Endodermal cell (in vitro differentiated cells): ENCODE measurements around the gene ZNF75A. TPM values are rescaled to one million over a fixed set of nuclear protein-coding genes. Genes with fewer than 3 reads are reported as not detected.
A peak's percentile ranks its signal among the peaks of the same experiment; 100 is the strongest.

Experiments
- DNase-seq: peaks from one replicate; pipeline ENCODE4 v3.0.0-alpha.2; 2017
- H3K27ac ChIP-seq: 2 replicates; pipeline ENCODE4 v1.5.1; 2013; ENCODE audit warnings: mild to moderate bottlenecking, low read depth, low read length, moderate library complexity
- H3K27me3 ChIP-seq: 2 replicates; pipeline ENCODE4 v1.6.1; 2013; ENCODE audit warnings: mild to moderate bottlenecking, low read length, moderate library complexity; ENCODE audit not compliant: insufficient read depth, control insufficient read depth, poor library complexity, severe bottlenecking
- H3K36me3 ChIP-seq: 2 replicates; pipeline ENCODE4 v1.7.0; 2013; ENCODE audit warnings: mild to moderate bottlenecking, low read length, moderate library complexity; ENCODE audit not compliant: control insufficient read depth, insufficient read depth
- H3K4me1 ChIP-seq: one replicate; pipeline ENCODE4 v1.7.0; 2013; ENCODE audit warnings: low read length; ENCODE audit not compliant: control insufficient read depth, insufficient read depth
- H3K4me3 ChIP-seq: 2 replicates; pipeline ENCODE4 v1.5.1; 2013; ENCODE audit warnings: mild to moderate bottlenecking, low read length, moderate library complexity
- H3K9ac ChIP-seq: 2 replicates; pipeline ENCODE4 v1.6.1; 2013; ENCODE audit warnings: mild to moderate bottlenecking, low read length, moderate library complexity; ENCODE audit not compliant: poor library complexity, severe bottlenecking; ENCODE audit errors: extremely low read depth
- H3K9me3 ChIP-seq: 2 replicates; pipeline ENCODE4 v1.6.1; 2013; ENCODE audit warnings: mild to moderate bottlenecking, low read length, moderate library complexity; ENCODE audit not compliant: control insufficient read depth
- H3K27ac Mint-ChIP-seq: 2 replicates; pipeline ENCODE4 v1.8.0; 2020; ENCODE audit warnings: mixed read lengths
- H3K27me3 Mint-ChIP-seq: 2 replicates; pipeline ENCODE4 v1.8.0; 2021; ENCODE audit warnings: mild to moderate bottlenecking, mixed read lengths; ENCODE audit not compliant: insufficient read depth
- H3K36me3 Mint-ChIP-seq: 2 replicates; pipeline ENCODE4 v1.8.0; 2020; ENCODE audit warnings: low read depth, mixed read lengths
- H3K4me1 Mint-ChIP-seq: 2 replicates; pipeline ENCODE4 v1.8.0; 2020; ENCODE audit warnings: mixed read lengths
- H3K4me3 Mint-ChIP-seq: 2 replicates; pipeline ENCODE4 v1.8.0; 2020; ENCODE audit warnings: mild to moderate bottlenecking, moderate library complexity, mixed read lengths
- H3K9me3 Mint-ChIP-seq: 2 replicates; pipeline ENCODE4 v1.8.0; 2020; ENCODE audit warnings: mild to moderate bottlenecking, mixed read lengths
- CTCF ChIP-seq: fragments of 200-600 bp; sonication (generic); conservative IDR thresholded peaks from 2 replicates; pipeline ENCODE4 v1.5.0; 2021; ENCODE audit warnings: antibody characterized with exemption, mild to moderate bottlenecking
- WGBS, 2 experiments: methylation state at CpG; one replicate each; pipeline versions ENCODE4 v1.1.5 to v1.1.7; 2013; ENCODE audit warnings: missing lambda C conversion rate in 2 of 2, mixed read lengths in 1 of 2; ENCODE audit not compliant: insufficient coverage in 1 of 2, insufficient read length in 1 of 2; 5-methylcytosine and 5-hydroxymethylcytosine counted together
- total RNA-seq, 2 donors: library from RNA; stranded (reverse); fragmentation: NEBNext Ultra II Directional in 1 of 2; extraction: Animal tissue kit (Norgen Biotek cat#: 25700) in 1 of 2; gene quantifications; 2 replicates in 1 of 2; 3 replicates in 1 of 2; pipeline ENCODE4 v1.2.1, GENCODE V29; 2021

Gene ZNF75A
- total RNA-seq, 2 donors from 2014 or later, result 23.0 to 44.0 TPM

GRCh38 chr16:3256866-3257465 is 48.3 kb upstream of the ZNF75A start:
- no peak overlapping the region for H3K4me3 Mint-ChIP-seq
- no peaks in the 10 kb centered on the region for H3K36me3 Mint-ChIP-seq
- H3K4me1 Mint-ChIP-seq, result no peaks in the 10 kb centered on the region
- H3K9ac ChIP-seq, result no peak overlapping the region
- H3K27me3 ChIP-seq, result peaks cover 5% of the 10 kb centered on the region
- H3K4me1 ChIP-seq, result no peaks in the 10 kb centered on the region
- 79 to 82% methylated on average over 8 to 9 of the region's 9 CpGs for WGBS, 2 experiments
- no peak for TF ChIP-seq CTCF
- H3K4me3 ChIP-seq, result no peak overlapping the region
- no peak for DNase-seq
- no peak overlapping the region for H3K27ac Mint-ChIP-seq
- H3K36me3 ChIP-seq, result no peaks in the 10 kb centered on the region
- H3K9me3 ChIP-seq, result no peaks in the 10 kb centered on the region
- peaks cover 42% of the 10 kb centered on the region for H3K27me3 Mint-ChIP-seq
- no peaks in the 10 kb centered on the region for H3K9me3 Mint-ChIP-seq
- no peak overlapping the region for H3K27ac ChIP-seq

- H3K4me1 ChIP-seq, result no peaks in the 10 kb centered on the region
- Mint-ChIP-seq H3K36me3 (no peaks in the 10 kb centered on the region), H3K9me3 (peaks cover 15% of the 10 kb centered on the region), H3K4me1 (peaks cover 3% of the 10 kb centered on the region), H3K4me3 (no peak overlapping the region), H3K27ac (no peak overlapping the region), H3K27me3 (peaks cover 58% of the 10 kb centered on the region)
- H3K9ac ChIP-seq, result no peak overlapping the region
- TF ChIP-seq CTCF, result no peak
- no peak overlapping the region for H3K27ac ChIP-seq
- WGBS, 2 experiments, result 94 to 97% methylated on average over 7 of the region's 8 CpGs
- H3K9me3 ChIP-seq, result no peaks in the 10 kb centered on the region
- no peak overlapping the region for H3K4me3 ChIP-seq
- peaks cover 14% of the 10 kb centered on the region for H3K27me3 ChIP-seq
- no peaks in the 10 kb centered on the region for H3K36me3 ChIP-seq
- no peak for DNase-seq
Observed at GRCh38 chr16:3259836-3260235, 45.5 kb upstream of the ZNF75A start.

GRCh38 chr16:3262517-3262916 is 42.8 kb upstream of the ZNF75A start:
- Histone ChIP-seq H3K27ac (no peak overlapping the region), H3K36me3 (no peaks in the 10 kb centered on the region), H3K4me1 (no peaks in the 10 kb centered on the region), H3K9ac (no peak overlapping the region), H3K27me3 (peaks cover 9% of the 10 kb centered on the region), H3K9me3 (peaks cover 4% of the 10 kb centered on the region), H3K4me3 (no peak overlapping the region)
- H3K27ac Mint-ChIP-seq, result no peak overlapping the region
- H3K9me3 Mint-ChIP-seq, result peaks cover 30% of the 10 kb centered on the region
- no peaks in the 10 kb centered on the region for H3K36me3 Mint-ChIP-seq
- no peak for TF ChIP-seq CTCF
- H3K27me3 Mint-ChIP-seq, result peaks cover 50% of the 10 kb centered on the region
- peak overlapping the region; percentile 65 for H3K4me3 Mint-ChIP-seq
- peaks cover 3% of the 10 kb centered on the region for H3K4me1 Mint-ChIP-seq
- DNase-seq, result no peak
- 91 to 97% methylated on average over 2 to 4 of the region's 4 CpGs for WGBS, 2 experiments
